Measurements from ENCODE around the gene SLC10A7. TPM values are rescaled to one million over a fixed set of nuclear protein-coding genes. Genes with fewer than 3 reads are reported as not detected.

Gene SLC10A7
- total RNA-seq, 1 donor = 9.0 TPM

- H3K9me3 ChIP-seq (ENCODE audit: low read depth, low read length) = no peaks in the 10 kb centered on the region
Measured at GRCh38 chr4:146398896-146399445, 122.8 kb downstream of the SLC10A7 start.

GRCh38 chr4:146398404-146398803 is 123.3 kb downstream of the SLC10A7 start:
- Histone ChIP-seq H3K27me3 (ENCODE audit: insufficient read depth, low read length) (no peaks in the 10 kb centered on the region), H2AFZ (ENCODE audit: low read length) (no peak overlapping the region), H4K20me1 (ENCODE audit: insufficient read depth, low read length) (no peaks in the 10 kb centered on the region), H3K4me2 (ENCODE audit: insufficient read depth, low read length) (no peak overlapping the region), H3K4me1 (ENCODE audit: insufficient read depth, low read length) (no peaks in the 10 kb centered on the region), H3K36me3 (ENCODE audit: insufficient read depth, low read length) (no peaks in the 10 kb centered on the region), H3K9me3 (ENCODE audit: low read depth, low read length) (no peaks in the 10 kb centered on the region), H3K4me3 (ENCODE audit: insufficient read depth, low read length) (no peak overlapping the region), H3K79me2 (ENCODE audit: insufficient read depth, low read length) (no peaks in the 10 kb centered on the region), H3K27ac (ENCODE audit: low read depth, low read length) (no peak overlapping the region)
- no peak for DNase-seq (ENCODE audit: insufficient read length, low spot score, missing footprints)
- TF ChIP-seq, protein P1, sequence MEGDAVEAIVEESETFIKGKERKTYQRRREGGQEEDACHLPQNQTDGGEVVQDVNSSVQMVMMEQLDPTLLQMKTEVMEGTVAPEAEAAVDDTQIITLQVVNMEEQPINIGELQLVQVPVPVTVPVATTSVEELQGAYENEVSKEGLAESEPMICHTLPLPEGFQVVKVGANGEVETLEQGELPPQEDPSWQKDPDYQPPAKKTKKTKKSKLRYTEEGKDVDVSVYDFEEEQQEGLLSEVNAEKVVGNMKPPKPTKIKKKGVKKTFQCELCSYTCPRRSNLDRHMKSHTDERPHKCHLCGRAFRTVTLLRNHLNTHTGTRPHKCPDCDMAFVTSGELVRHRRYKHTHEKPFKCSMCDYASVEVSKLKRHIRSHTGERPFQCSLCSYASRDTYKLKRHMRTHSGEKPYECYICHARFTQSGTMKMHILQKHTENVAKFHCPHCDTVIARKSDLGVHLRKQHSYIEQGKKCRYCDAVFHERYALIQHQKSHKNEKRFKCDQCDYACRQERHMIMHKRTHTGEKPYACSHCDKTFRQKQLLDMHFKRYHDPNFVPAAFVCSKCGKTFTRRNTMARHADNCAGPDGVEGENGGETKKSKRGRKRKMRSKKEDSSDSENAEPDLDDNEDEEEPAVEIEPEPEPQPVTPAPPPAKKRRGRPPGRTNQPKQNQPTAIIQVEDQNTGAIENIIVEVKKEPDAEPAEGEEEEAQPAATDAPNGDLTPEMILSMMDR (IDR thresholded peaks at IDR 0.05; ENCODE audit: extremely low read depth, low read depth, low read length) = no peak

More at GRCh38 chr4:146398896-146399445, 122.8 kb downstream of the SLC10A7 start:
- DNase-seq (ENCODE audit: insufficient read length, low spot score, missing footprints) = no peak
- Histone ChIP-seq H3K79me2 (ENCODE audit: insufficient read depth, low read length) (no peaks in the 10 kb centered on the region), H4K20me1 (ENCODE audit: insufficient read depth, low read length) (no peaks in the 10 kb centered on the region), H2AFZ (ENCODE audit: low read length) (no peak overlapping the region), H3K36me3 (ENCODE audit: insufficient read depth, low read length) (no peaks in the 10 kb centered on the region), H3K4me2 (ENCODE audit: insufficient read depth, low read length) (no peak overlapping the region), H3K27me3 (ENCODE audit: insufficient read depth, low read length) (no peaks in the 10 kb centered on the region), H3K27ac (ENCODE audit: low read depth, low read length) (no peak overlapping the region), H3K4me1 (ENCODE audit: insufficient read depth, low read length) (no peaks in the 10 kb centered on the region), H3K4me3 (ENCODE audit: insufficient read depth, low read length) (no peak overlapping the region)
- TF ChIP-seq, protein P1 (IDR thresholded peaks at IDR 0.05; ENCODE audit: extremely low read depth, low read depth, low read length) = no peak

GRCh38 chr4:146389561-146389960 is 132.2 kb downstream of the SLC10A7 start:
- peaks cover 4% of the 10 kb centered on the region for H4K20me1 ChIP-seq (ENCODE audit: insufficient read depth, low read length)
- DNase-seq (ENCODE audit: insufficient read length, low spot score, missing footprints) = no peak

DNA sequence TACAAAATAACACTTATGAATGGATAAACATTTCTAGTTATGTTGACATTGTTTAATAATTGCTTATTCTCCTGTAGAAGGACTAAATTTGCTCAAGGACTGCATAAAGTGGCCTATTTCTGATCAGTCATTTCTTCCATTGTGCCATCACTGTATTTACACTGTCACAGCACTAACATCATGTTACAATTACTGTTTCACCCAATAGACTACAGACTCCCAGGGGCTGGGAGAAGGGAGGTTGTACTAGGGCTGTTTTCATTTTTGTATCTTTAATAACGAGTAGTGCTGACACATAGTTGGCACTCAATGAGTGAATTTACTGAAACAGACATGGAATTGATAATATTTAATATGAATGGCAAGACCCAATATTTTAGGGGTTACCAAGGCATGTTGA is 139.5 kb downstream of the SLC10A7 start:
- Histone ChIP-seq H3K36me3 (ENCODE audit: insufficient read depth, low read length) (no peaks in the 10 kb centered on the region), H3K4me2 (ENCODE audit: insufficient read depth, low read length) (no peak overlapping the region), H3K4me1 (ENCODE audit: insufficient read depth, low read length) (peaks cover 7% of the 10 kb centered on the region), H4K20me1 (ENCODE audit: insufficient read depth, low read length) (no peaks in the 10 kb centered on the region), H3K9me3 (ENCODE audit: low read depth, low read length) (no peaks in the 10 kb centered on the region), H3K4me3 (ENCODE audit: insufficient read depth, low read length) (no peak overlapping the region), H3K27ac (ENCODE audit: low read depth, low read length) (no peak overlapping the region), H3K27me3 (ENCODE audit: insufficient read depth, low read length) (no peaks in the 10 kb centered on the region), H2AFZ (ENCODE audit: low read length) (no peak overlapping the region), H3K79me2 (ENCODE audit: insufficient read depth, low read length) (no peaks in the 10 kb centered on the region)
- TF ChIP-seq, protein P1 (IDR thresholded peaks at IDR 0.05; ENCODE audit: extremely low read depth, low read depth, low read length) = no peak
- no peak for DNase-seq (ENCODE audit: insufficient read length, low spot score, missing footprints)

More at GRCh38 chr4:146389561-146389960, 132.2 kb downstream of the SLC10A7 start:
- Histone ChIP-seq H2AFZ (ENCODE audit: low read length) (no peak overlapping the region), H3K27ac (ENCODE audit: low read depth, low read length) (no peak overlapping the region), H3K4me2 (ENCODE audit: insufficient read depth, low read length) (no peak overlapping the region), H3K27me3 (ENCODE audit: insufficient read depth, low read length) (no peaks in the 10 kb centered on the region), H3K4me3 (ENCODE audit: insufficient read depth, low read length) (no peak overlapping the region), H3K4me1 (ENCODE audit: insufficient read depth, low read length) (no peaks in the 10 kb centered on the region), H3K36me3 (ENCODE audit: insufficient read depth, low read length) (no peaks in the 10 kb centered on the region), H3K9me3 (ENCODE audit: low read depth, low read length) (no peaks in the 10 kb centered on the region), H3K79me2 (ENCODE audit: insufficient read depth, low read length) (no peaks in the 10 kb centered on the region)
- TF ChIP-seq, protein P1 (IDR thresholded peaks at IDR 0.05; ENCODE audit: extremely low read depth, low read depth, low read length) = no peak
